Hematopoietic multipotent progenitor cell treated with erythropoietin and hydrocortisone succinate and interleukin-3 and kit ligand, for 6 days (in vitro differentiated cells): Measurements from ENCODE around the gene SIL1.
"Not testable (repeated sequence)": the region's sequence is repeated elsewhere in the genome, so short reads cannot be mapped to it uniquely, and the experiment has no call there.

Source experiments
- DNase-seq: peaks from one replicate; pipeline ENCODE4 v3.0.0-alpha.2; 2015

SIL1 gene

GRCh38 chr5:139062910-139063663 lies 135.1 kb downstream of the SIL1 start:
- DNase-seq: no peak

DNA sequence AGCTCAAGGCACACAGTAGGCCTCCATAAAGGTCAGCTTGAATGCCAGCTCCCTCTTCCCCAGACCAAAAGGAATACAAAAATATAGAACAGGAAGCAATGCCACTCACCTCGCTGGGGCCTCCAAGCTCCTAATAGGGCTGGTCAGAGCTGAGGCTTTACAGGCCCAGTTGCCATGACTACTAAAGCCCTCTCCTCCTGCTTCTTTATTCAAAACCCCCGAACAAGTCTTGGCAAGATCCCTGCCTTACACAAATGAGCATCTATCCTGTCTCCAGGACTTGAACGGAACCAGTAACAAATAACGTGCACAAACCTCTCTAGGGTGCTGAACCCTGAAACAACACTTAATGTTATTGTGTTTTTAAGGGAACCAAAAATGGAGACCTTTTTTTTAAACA lies 136.3 kb downstream of the SIL1 start:
- DNase-seq: no peak

DNA sequence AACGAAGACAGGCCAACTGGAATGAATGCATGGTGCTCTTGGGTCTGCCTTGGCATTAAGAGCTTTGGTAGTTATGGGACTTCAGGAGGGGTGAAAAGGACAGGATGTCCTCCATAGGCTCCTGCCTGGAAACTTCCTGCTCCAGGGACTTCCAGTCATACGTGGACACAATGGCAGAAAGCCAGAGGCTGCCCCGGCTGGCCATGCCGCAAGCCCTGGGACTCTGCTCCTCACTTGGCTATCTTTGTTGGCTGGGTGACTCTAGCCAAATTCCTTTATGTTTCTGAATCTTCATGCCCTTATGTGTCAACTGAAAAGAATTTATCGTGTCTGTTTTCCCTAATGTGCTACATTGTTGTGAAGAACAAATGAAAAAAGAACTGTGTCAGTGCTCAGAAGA lies 136.9 kb downstream of the SIL1 start:
- DNase-seq: no peak

- DNase-seq: no peak
Measured at GRCh38 chr5:139058121-139058520, 140.0 kb downstream of the SIL1 start.

GRCh38 chr5:139057045-139057939 lies 140.9 kb downstream of the SIL1 start:
- DNase-seq: not testable (repeated sequence)

- no peak for DNase-seq
Measured at GRCh38 chr5:139052975-139053374, 145.2 kb downstream of the SIL1 start.

DNA sequence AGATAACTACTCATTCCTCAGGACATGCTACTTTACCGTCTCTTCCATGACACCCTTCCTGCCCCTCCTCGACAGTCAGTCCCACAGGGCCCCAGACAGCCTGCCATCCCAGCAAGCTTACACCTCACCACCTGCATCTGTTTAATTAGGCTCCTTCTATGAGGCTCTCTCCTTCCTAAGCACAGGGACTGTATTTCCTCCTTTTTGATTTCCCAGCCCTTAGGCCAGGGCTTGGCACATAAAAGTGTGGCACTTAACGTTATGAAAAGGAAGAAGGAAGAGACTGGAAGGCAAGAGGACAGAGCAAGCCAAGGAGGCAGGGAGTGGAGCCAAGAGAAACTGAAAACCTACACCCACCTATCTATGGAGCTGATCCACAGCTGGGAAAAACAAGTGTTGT lies 146.8 kb downstream of the SIL1 start:
- DNase-seq: no peak

- DNase-seq: no peak
Measured at GRCh38 chr5:139050432-139050831, 147.7 kb downstream of the SIL1 start.

DNA sequence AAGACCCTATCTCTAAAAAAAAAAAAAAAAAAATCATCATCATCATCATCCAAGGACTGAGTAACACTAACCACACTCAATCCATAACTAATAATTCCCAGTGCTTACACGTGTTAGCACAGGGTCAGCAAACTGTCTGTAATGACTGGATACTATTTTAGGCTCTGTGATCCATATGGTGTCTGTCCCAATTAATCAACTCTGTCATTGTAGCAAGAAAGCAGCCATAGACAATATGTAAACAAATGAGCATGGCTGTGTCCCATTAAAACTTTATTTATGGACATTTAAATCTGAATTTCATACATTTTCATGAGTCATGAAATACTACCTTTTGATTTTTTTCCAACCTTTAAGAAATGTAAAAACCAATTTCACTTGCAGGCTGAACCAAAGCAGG lies 148.4 kb downstream of the SIL1 start:
- DNase-seq: no peak

GRCh38 chr5:139046551-139046950 lies 151.6 kb downstream of the SIL1 start:
- no peak for DNase-seq

DNA sequence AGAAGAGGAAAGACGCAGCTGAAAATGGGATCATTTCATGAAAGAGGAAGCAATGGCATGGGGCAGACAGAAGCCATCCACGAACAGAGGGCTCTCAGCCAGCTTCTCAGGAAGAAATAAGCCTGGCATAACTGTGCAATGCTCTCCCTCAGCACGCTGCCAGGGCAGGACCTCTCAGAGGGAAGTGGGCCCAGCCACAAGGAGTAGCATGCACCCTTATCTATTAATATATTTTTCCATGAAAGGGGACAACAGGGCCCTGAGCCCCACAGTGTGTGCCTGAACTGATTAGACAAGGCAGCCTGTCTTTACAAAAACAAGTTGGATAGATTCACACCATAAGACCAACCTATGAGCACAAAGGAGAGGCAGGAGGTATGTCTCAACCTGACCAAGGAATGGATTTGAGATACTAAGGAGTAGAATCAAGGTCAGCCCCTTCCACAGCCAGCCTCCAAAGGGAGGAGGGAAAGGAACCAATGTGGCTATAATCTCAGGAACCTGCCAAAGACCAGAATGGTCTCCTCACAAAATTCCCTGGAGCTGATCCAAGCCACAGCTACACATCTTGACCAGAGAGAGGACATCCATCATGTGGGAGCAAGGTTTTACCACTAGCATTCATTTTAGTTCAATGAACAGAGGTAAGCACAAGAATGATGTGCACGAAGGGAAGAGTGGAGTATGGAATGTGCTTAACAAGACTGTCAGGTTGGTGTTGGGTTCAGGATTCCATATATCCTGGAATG lies 154.8 kb downstream of the SIL1 start:
- DNase-seq: peak; percentile 84

DNA sequence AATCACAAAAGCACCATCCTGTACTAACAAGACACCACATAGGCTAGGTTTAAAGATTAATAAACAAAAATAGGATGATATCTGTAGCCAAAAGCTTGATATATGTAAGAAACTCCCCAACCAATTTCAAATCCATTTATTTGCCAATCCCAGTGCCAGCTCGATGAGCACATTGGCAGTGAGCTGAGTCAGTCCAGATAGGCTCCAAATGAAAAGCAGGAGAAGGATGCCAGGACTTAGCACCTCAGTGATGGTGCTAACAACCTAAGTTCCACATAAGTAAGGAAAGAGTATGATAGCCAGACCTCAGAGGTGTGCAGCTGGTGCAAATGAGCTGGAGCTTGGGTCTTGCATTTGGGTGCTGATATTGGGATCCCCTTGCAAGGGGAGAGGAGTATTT lies 158.1 kb downstream of the SIL1 start:
- no peak for DNase-seq

GRCh38 chr5:139038613-139039305 lies 159.4 kb downstream of the SIL1 start:
- DNase-seq: peak; percentile 40

- no peak for DNase-seq
Measured at GRCh38 chr5:139037732-139038131, 160.4 kb downstream of the SIL1 start.

- DNase-seq: not testable (repeated sequence)
Measured at GRCh38 chr5:139036332-139036731, 161.8 kb downstream of the SIL1 start.

GRCh38 chr5:139027150-139027549 lies 171.0 kb downstream of the SIL1 start:
- DNase-seq: peak; percentile 20

DNA sequence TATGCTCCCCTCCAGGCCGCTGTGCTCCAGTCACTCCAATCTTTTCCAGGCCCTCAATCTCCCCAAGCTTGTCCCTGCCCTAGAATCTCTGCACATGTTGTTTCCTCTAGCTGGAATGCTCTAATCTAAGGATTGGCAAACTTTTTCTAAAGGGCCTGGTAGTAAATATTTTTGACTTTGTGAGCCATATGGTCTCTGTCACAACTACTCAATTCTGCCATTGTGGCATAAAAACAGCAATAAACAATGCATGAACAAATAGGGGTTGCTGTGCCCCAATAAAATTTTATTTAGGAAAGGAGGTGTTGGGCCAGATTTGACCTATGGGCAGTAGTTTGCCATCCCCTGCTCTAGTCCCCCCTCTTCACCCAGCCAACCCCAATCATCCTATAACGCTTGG lies 172.5 kb downstream of the SIL1 start:
- DNase-seq: no peak

DNA sequence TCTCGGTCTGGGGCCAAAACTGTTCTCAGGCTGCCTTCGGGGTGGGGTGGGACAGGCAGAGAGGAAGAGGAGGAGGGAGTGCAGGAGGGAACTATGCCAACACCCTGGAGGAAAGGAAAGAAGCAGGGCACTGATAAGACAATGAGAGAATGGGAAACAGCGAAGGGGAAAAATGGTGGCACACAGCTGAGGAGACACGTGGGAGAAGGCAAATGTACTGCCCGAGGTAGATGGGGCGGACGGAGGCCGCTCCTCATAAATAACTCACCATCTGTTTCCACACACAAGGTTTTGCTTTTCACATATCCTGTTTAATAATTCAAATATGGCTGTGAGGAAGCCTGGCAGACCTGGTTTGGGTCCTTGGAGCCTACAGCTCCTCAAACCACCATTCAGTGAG lies 174.9 kb downstream of the SIL1 start:
- DNase-seq: peak; percentile 20

GRCh38 chr5:139022528-139022927 lies 175.6 kb downstream of the SIL1 start:
- no peak for DNase-seq

DNA sequence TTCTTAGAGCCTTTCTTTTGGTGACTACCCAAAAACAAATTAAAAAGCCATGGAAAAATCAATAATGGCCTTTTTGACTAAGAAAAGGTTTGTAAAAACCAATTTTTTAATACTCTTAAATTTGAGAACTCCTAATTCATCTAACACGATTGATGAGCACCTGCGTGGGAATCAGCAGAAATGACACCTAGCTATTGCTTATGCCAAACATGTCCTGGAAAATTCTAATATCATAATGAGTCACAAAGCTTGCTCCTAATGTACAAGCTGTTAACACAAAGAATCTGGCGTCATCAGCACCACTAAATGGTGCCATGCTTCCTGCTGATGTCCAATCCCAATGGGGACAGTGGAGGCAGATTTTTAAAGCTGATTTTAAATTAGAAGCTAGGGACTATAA lies 176.8 kb downstream of the SIL1 start:
- no peak for DNase-seq

- DNase-seq: no peak
Measured at GRCh38 chr5:139019880-139020279, 178.3 kb downstream of the SIL1 start.

DNA sequence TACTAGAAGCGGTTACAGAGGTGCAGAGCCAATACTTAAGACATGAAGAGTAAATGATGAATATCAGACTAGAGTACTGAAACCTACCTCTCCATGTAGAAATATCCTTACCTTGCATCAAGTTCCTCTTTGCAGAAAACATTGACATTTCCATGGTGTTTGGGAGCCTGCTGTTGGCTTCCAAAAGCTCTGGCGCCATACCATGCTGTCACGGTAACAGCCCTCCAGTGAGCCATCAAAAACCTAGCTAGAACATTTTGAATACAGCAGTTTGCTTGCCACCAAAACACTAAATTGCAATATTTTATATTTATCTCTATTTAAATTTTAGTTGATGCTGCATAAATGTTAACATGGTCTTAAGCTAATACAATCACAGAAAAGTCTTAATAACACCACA lies 179.0 kb downstream of the SIL1 start:
- DNase-seq: no peak

DNA sequence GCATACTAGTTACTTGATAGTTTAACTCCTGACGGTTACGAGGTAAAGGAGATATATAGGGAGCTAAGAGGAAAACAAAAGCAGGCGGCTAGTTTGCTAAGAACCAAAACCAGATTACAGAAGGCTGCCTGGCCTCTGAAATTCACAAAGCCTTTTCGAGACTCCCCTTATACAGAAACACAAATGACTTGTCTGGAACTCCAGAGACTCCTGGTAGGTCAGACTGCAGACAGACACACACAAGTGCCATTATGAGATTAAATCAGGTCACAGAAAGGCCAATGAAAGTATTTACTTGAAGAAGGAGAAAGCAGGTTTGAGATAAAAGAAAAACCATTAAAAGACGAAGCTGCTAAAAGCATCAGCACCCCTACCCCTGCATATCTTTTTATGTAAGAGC lies 180.5 kb downstream of the SIL1 start:
- no peak for DNase-seq
